ENCODE measurements around the gene PDCD6IP.

The PDCD6IP gene

DNA sequence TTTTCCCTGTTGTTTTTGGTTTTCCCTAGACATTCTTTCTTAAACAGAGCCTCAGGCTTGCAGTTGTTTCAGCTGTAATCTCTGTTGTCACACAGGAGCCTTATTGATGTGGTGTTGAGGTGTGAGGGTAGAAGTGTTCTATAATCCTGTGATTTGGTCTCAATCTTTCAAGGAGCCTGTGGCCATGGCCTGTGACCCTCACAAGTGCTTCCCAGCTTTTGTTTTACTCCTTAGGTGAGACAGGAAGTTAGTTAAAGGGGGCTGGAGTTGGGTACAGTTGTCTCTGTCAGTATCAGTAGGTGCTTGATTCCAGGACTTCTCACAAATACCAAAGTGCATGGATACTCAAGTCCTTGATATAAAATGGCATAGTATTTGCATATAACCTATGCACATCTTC, 77.2 kb downstream of the PDCD6IP start:
- TF ChIP-seq, protein P1, sequence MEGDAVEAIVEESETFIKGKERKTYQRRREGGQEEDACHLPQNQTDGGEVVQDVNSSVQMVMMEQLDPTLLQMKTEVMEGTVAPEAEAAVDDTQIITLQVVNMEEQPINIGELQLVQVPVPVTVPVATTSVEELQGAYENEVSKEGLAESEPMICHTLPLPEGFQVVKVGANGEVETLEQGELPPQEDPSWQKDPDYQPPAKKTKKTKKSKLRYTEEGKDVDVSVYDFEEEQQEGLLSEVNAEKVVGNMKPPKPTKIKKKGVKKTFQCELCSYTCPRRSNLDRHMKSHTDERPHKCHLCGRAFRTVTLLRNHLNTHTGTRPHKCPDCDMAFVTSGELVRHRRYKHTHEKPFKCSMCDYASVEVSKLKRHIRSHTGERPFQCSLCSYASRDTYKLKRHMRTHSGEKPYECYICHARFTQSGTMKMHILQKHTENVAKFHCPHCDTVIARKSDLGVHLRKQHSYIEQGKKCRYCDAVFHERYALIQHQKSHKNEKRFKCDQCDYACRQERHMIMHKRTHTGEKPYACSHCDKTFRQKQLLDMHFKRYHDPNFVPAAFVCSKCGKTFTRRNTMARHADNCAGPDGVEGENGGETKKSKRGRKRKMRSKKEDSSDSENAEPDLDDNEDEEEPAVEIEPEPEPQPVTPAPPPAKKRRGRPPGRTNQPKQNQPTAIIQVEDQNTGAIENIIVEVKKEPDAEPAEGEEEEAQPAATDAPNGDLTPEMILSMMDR (IDR thresholded peaks at IDR 0.05; ENCODE audit: low read depth, low read length) = no peak

DNA sequence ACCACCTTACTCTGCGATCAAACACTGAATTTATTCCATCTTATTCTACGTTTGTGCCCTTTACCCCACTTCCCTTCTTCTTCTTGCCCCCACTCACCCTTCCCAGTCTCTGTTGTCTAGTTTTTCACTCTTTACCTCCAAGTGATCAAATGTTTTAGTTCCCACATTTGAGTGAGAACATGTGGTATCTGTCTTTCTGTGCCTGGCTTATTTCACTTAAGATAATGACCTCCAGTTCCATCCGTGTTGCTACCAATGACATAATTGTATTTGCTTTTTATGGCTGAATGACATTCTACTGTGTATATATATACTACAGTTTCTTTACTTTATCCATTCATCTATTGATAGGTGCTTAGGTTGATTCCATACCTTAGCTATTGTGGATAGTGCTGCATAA, 78.8 kb downstream of the PDCD6IP start:
- no peak for DNase-seq (ENCODE audit: extremely low read depth, low read depth)
- TF ChIP-seq, protein P1 (IDR thresholded peaks at IDR 0.05; ENCODE audit: low read depth, low read length) = no peak

More for the DNA sequence above, 77.2 kb downstream of the PDCD6IP start:
- no peak for DNase-seq (ENCODE audit: extremely low read depth, low read depth)

DNA sequence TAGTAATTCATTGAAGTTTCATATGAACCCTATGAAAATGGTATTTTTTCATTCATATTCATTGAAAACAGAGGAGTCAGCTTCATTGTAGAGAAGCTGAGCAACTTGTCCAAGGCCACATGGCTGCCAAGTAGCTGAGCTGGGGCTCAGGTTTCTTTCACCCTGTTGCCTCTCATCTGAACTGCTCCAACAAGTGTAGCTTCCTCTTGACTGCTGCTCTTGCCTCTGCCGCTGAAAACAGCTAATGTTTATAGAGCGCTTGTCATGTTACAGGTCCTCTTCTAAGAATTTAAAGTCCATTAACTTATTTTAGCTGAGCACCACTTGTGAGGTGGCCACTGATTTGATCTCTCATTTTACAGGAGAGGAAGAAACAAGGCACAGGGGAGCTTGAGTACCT, 81.1 kb downstream of the PDCD6IP start:
- TF ChIP-seq, protein P1 (IDR thresholded peaks at IDR 0.05; ENCODE audit: low read depth, low read length) = no peak
- no peak for DNase-seq (ENCODE audit: extremely low read depth, low read depth)

DNA sequence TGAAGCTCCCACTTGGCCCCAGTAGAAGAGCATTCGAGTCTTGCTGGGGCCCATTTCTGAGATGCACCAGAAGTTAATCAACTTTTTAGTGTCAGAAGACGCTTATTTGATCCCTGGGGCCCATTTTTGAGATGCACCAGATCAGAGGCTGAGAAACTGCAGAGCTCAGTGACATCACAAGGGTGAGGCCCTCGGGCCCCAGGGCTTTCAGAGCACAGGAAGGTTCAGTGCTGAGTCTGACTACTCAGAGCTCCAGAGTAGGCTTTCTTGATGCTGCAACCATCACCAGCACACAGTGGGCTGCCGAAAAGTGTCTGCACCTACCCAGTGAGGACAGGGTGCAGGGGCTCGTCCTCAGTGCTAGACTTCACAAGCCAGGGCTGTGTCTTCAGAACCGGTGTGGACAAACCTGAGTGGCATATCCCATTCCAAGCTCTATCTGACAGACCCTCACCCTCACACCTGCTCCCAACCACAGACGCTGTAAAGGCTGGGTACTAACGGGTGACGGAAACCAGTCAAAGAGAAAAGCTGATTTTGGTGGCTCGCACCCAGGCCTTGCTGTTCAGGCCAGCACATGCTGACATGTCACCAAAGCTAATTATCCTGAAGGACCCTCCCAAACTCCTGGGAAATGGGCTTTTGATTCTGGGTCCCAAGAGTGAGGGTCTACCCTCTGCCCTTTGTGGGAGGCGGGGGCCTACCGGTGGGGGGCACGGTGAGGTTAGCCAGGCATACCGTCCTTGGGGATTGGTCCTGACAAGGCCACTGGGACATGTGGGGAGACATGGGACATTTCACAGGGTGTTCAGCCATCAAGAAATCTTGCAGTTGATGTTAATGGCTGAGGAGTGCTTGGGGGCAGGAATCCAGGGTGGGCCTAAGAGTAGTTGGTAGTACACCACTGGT, 83.0 kb downstream of the PDCD6IP start:
- DNase-seq (ENCODE audit: extremely low read depth, low read depth) = no peak
- TF ChIP-seq, protein P1 (IDR thresholded peaks at IDR 0.05; ENCODE audit: low read depth, low read length) = no peak

DNA sequence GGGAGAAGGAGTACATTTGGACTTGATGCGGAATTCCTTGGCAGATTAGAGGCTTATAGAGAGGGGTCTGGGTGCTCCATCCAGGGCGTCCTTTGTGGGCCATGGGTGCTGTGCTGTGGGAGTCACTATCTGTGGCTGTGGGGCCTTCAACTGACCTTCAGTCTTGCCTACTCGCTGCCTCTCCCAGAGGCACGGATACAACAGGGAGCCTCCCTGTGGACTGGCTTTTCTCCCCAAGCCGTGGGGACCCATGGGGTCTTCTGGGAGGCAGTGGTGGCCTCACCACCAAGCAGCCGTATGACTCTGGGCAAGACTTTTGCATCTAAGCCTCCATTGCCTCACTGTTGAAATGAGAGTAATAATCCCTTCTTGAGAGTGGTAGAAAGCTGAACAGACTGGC, 83.9 kb downstream of the PDCD6IP start:
- DNase-seq (ENCODE audit: extremely low read depth, low read depth) = no peak
- TF ChIP-seq, protein P1 (IDR thresholded peaks at IDR 0.05; ENCODE audit: low read depth, low read length) = no peak

DNA sequence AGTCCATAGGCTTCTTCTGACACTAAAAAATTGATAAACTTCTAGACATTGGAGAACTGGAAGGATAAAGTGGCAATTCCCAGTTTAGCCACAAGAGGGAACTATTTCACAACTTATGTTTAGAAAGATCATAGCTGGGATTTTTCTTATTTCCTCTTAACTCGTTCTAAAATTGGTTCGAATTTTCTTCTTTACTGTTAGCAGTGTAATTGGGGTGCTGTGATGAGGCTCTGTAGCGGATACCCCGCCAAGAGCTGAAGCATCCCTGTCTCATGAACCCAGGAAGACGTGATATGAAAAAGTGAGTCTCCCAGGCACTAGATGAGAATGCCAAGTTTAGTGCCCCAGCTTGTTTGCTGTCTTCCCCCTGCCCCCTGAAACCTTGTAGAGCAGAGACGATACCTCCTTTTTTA, 85.1 kb downstream of the PDCD6IP start:
- DNase-seq (ENCODE audit: extremely low read depth, low read depth) = no peak
- TF ChIP-seq, protein P1 (IDR thresholded peaks at IDR 0.05; ENCODE audit: low read depth, low read length) = peak; percentile 70

DNA sequence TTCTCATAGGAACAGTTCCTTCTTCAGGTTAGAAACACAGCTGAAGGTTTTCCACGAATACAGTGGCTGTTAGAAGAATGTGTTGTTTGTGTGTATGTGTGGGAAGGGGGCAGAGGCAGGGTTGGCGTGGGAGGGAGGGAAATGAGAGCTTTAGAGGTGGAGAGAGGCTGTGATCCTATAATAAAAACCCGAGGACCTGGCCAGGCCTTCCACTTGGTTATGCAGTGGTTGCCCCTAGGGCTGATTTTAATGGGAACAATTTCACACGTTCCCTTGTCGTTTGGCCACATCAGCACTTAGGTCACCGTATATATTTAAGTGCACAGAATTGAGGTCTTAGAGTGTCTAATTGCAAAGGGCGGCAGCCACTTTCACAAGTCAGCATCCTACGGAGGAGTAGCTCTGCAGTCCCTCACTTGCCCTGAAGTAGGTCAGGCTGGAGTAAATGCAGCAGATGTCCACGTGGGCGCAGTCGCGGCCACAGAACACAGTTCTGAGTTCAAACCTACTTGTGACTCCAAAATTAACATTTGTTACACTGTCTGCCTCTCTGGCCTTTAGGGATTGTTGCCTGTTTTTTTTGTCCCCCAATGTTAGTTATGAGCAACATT, 85.6 kb downstream of the PDCD6IP start:
- TF ChIP-seq, protein P1 (IDR thresholded peaks at IDR 0.05; ENCODE audit: low read depth, low read length) = no peak; the same call in none of the 2 replicates
- DNase-seq (ENCODE audit: extremely low read depth, low read depth) = no peak
